ENCODE results near the gene ATP1B1.
"Not testable (repeated sequence)": the region's sequence is repeated elsewhere in the genome, so short reads cannot be mapped to it uniquely, and the experiment has no call there.

The ATP1B1 gene

GRCh38 chr1:169142129-169142528, 35.6 kb downstream of the ATP1B1 start:
- DNase-seq (ENCODE audit: low spot score) = no peak

- no peak for DNase-seq (ENCODE audit: low spot score)
Observed at GRCh38 chr1:169143346-169143745, 36.9 kb downstream of the ATP1B1 start.

GRCh38 chr1:169143984-169144383, 37.5 kb downstream of the ATP1B1 start:
- DNase-seq (ENCODE audit: low spot score) = no peak

- no peak for DNase-seq (ENCODE audit: low spot score)
Observed at GRCh38 chr1:169144941-169145626, 38.6 kb downstream of the ATP1B1 start.

GRCh38 chr1:169146576-169147214, 40.2 kb downstream of the ATP1B1 start:
- no peak for DNase-seq (ENCODE audit: low spot score)

GRCh38 chr1:169148472-169149252, 42.2 kb downstream of the ATP1B1 start:
- DNase-seq (ENCODE audit: low spot score) = no peak

- no peak for DNase-seq (ENCODE audit: low spot score)
Observed at GRCh38 chr1:169149555-169150286, 43.2 kb downstream of the ATP1B1 start.

GRCh38 chr1:169150641-169151337, 44.3 kb downstream of the ATP1B1 start:
- DNase-seq (ENCODE audit: low spot score) = no peak

GRCh38 chr1:169151338-169151837, 44.9 kb downstream of the ATP1B1 start:
- DNase-seq (ENCODE audit: low spot score) = no peak

- no peak for DNase-seq (ENCODE audit: low spot score)
Observed at GRCh38 chr1:169155675-169156074, 49.2 kb downstream of the ATP1B1 start.

- DNase-seq (ENCODE audit: low spot score) = no peak
Observed at GRCh38 chr1:169156580-169156979, 50.1 kb downstream of the ATP1B1 start.

GRCh38 chr1:169160845-169161495, 54.5 kb downstream of the ATP1B1 start:
- DNase-seq (ENCODE audit: low spot score) = no peak

GRCh38 chr1:169161496-169162194, 55.2 kb downstream of the ATP1B1 start:
- DNase-seq (ENCODE audit: low spot score) = no peak

GRCh38 chr1:169163059-169163458, 56.6 kb downstream of the ATP1B1 start:
- no peak for DNase-seq (ENCODE audit: low spot score)

- DNase-seq (ENCODE audit: low spot score) = no peak
Observed at GRCh38 chr1:169175461-169175860, 69.0 kb downstream of the ATP1B1 start.

- not testable (repeated sequence) for DNase-seq (ENCODE audit: low spot score)
Observed at GRCh38 chr1:169179431-169179830, 72.9 kb downstream of the ATP1B1 start.

- no peak for DNase-seq (ENCODE audit: low spot score)
Observed at GRCh38 chr1:169180174-169180573, 73.7 kb downstream of the ATP1B1 start.
